Stimulated activated CD4-positive, alpha-beta T cell treated with anti-CD3 and anti-CD28 coated beads, Interleukin-12 subunit alpha, Interleukin-12 subunit beta, amount 100 ng/mL, for 24 hours (primary cell): ENCODE measurements around the gene PRKCA.
"Not testable (repeated sequence)": the region's sequence is repeated elsewhere in the genome, so short reads cannot be mapped to it uniquely, and the experiment has no call there.

Experiments used
- DNase-seq, 2 experiments: peaks; one replicate each; pipeline ENCODE4 v3.0.0-alpha.2; 2020; ENCODE audit warnings: low read depth in 2 of 2

Gene PRKCA

GRCh38 chr17:66684261-66684660, 381.8 kb downstream of the PRKCA start:
- DNase-seq = no peak

- DNase-seq = no peak
These were observed 382.3 kb downstream of the PRKCA start for GRCh38 chr17:66684731-66685130.

- no peak for DNase-seq
These were observed 384.2 kb downstream of the PRKCA start for GRCh38 chr17:66686601-66687000.

- no peak for DNase-seq
These were observed 385.3 kb downstream of the PRKCA start for GRCh38 chr17:66687570-66688284.

GRCh38 chr17:66689221-66689620, 386.8 kb downstream of the PRKCA start:
- DNase-seq = no peak

GRCh38 chr17:66690166-66690565, 387.8 kb downstream of the PRKCA start:
- no peak for DNase-seq

- DNase-seq = no peak
These were observed 389.4 kb downstream of the PRKCA start for GRCh38 chr17:66691644-66692420.

- DNase-seq = no peak
These were observed 389.9 kb downstream of the PRKCA start for GRCh38 chr17:66692421-66692690.

GRCh38 chr17:66695098-66695497, 392.7 kb downstream of the PRKCA start:
- DNase-seq = no peak

- no peak for DNase-seq
These were observed 395.9 kb downstream of the PRKCA start for GRCh38 chr17:66698270-66698669.

GRCh38 chr17:66701462-66701861, 399.0 kb downstream of the PRKCA start:
- no peak for DNase-seq

- DNase-seq = no peak
These were observed 399.9 kb downstream of the PRKCA start for GRCh38 chr17:66702106-66702936.

GRCh38 chr17:66704858-66705520, 402.6 kb downstream of the PRKCA start:
- DNase-seq = no peak

GRCh38 chr17:66706851-66707450, 404.5 kb downstream of the PRKCA start:
- no peak for DNase-seq

GRCh38 chr17:66711401-66711800, 409.0 kb downstream of the PRKCA start:
- no peak for DNase-seq

GRCh38 chr17:66711881-66712321, 409.5 kb downstream of the PRKCA start:
- no peak for DNase-seq

GRCh38 chr17:66712453-66712852, 410.0 kb downstream of the PRKCA start:
- DNase-seq = no peak

- not testable (repeated sequence) for DNase-seq
These were observed 410.7 kb downstream of the PRKCA start for GRCh38 chr17:66713021-66713532.

GRCh38 chr17:66713533-66714042, 411.2 kb downstream of the PRKCA start:
- DNase-seq = no peak

GRCh38 chr17:66714046-66715023, 411.9 kb downstream of the PRKCA start:
- DNase-seq = no peak
